Ovary (tissue), 9 donors: ENCODE data around the gene CAPN1. TPM values are rescaled to one million over a fixed set of nuclear protein-coding genes. Genes with fewer than 3 reads are reported as not detected.

Experiments
- DNase-seq, 5 donors: peaks; one replicate each; pipeline ENCODE4 v3.0.0-alpha.2; 2019 to 2020
- H3K27ac ChIP-seq, 2 donors: fragments of 200-600 bp; one replicate each; pipeline versions ENCODE4 v1.5.1 to v1.8.0; 2019 to 2022
- H3K27me3 ChIP-seq: fragments of 200-600 bp; one replicate; pipeline ENCODE4 v1.8.0; 2022
- H3K36me3 ChIP-seq: fragments of 200-600 bp; sonication (generic); one replicate; pipeline ENCODE4 v1.5.1; 2019
- H3K4me1 ChIP-seq: one replicate; pipeline ENCODE4 v1.8.1; 2013; ENCODE audit warnings: mild to moderate bottlenecking, moderate library complexity; ENCODE audit not compliant: insufficient read depth
- H3K4me3 ChIP-seq: fragments of 200-600 bp; sonication (generic); one replicate; pipeline ENCODE4 v1.5.1; 2017
- H3K9me3 ChIP-seq, 2 donors: fragments of 200-600 bp in 1 of 2; sonication (generic) in 1 of 2; one replicate each; pipeline versions ENCODE4 v1.5.1 to v1.8.1; 2013 to 2019; ENCODE audit warnings: mild to moderate bottlenecking in 1 of 2, moderate library complexity in 1 of 2
- EP300 ChIP-seq: sonication (generic); formaldehyde crosslinking; IDR thresholded peaks from one replicate; pipeline ENCODE4 v1.6.1; 2017; ENCODE audit warnings: antibody characterized with exemption
- POLR2A ChIP-seq: fragments of 450-650 bp; IDR thresholded peaks from one replicate; pipeline ENCODE4 v1.6.1; 2017; ENCODE audit warnings: antibody characterized with exemption, mild to moderate bottlenecking, moderate library complexity
- WGBS, 3 donors: extraction: QIAGEN DNeasy Blood & Tissue Kit in 1 of 3; methylation state at CpG; one replicate each; pipeline versions ENCODE4 v1.1.5 to v1.1.7; 2013 to 2017; 5-methylcytosine and 5-hydroxymethylcytosine counted together
- intact Hi-C, 4 donors: fragments of 100-400 bp; cut with DNase I; formaldehyde crosslinking; loops; one replicate each; pipeline versions ENCODE4 v1.11.0 to v1.15.1; 2022 to 2023
- polyA plus RNA-seq, 2 donors: library from polyadenylated mRNA; stranded (reverse); fragments of 200-250 nt in 1 of 2; fragments of 350-450 nt in 1 of 2; fragmentation: Illumina TruSeq in 1 of 2; extraction: RNeasy Lipid Tissue Mini Kit (QIAGEN cat#74804) in 1 of 2; gene quantifications; one replicate each; pipeline ENCODE4 v1.2.3, GENCODE V29; 2013 to 2014
- total RNA-seq, 7 donors: library from RNA; depleted of rRNA in 2 of 7; stranded (reverse); fragments of >200 nt in 2 of 7; fragmentation: NEBNext Ultra II Directional in 3 of 7; extraction: Animal tissue kit (Norgen Biotek cat#: 25700) in 3 of 7; gene quantifications; one replicate each; pipeline versions ENCODE4 v1.1.0 to v1.2.4, GENCODE V29; 2016 to 2023
- TF ChIP-seq, protein P1 (sequence below), 3 donors: fragments of 450-650 bp in 2 of 3; fragments of 200-600 bp in 1 of 3; IDR thresholded peaks; one replicate each; pipeline versions ENCODE4 v1.5.1 to v1.8.0; 2016 to 2022; ENCODE audit warnings: antibody characterized with exemption in 3 of 3, mild to moderate bottlenecking in 1 of 3
- donor health status: DM: no; HTN: no; CAD: no; lungs with moderate emphysema.
- donor health status: DM: no; HTN: no; CAD: no.
- donor health status: Bipolar disorder and iron deficiency.
- donor health status: DM: yes; HTN: yes; CAD: no.
- donor health status: DM: no; HTN: no; CAD: no.
- donor health status: DM: yes; HTN: yes; CAD: no.

The CAPN1 gene
- total and polyA plus RNA-seq, 9 donors = 20.0 to 178 (median 124) TPM

DNA sequence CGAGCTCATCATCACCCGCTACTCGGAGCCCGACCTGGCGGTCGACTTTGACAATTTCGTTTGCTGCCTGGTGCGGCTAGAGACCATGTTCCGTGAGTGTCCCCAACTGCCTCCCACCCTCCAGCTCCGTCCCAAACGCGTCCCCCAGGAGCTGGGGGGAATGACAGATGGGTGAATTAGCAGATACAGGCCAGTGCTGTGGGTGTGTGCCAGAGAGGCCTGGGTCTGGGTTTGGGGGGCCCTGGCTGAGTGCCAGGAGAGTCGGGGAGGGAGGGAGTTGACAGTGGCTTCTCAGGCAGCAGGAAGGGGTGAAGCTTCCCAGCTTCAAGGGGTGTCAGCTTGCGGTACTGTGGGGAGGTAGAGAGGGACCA is 28.6 kb downstream of the CAPN1 start:
- no peak for DNase-seq
- H3K27ac ChIP-seq = no peak overlapping the region
- no peaks in the 10 kb centered on the region for H3K36me3 ChIP-seq
- TF ChIP-seq EP300 (no peak), POLR2A (no peak)
- TF ChIP-seq, protein P1, sequence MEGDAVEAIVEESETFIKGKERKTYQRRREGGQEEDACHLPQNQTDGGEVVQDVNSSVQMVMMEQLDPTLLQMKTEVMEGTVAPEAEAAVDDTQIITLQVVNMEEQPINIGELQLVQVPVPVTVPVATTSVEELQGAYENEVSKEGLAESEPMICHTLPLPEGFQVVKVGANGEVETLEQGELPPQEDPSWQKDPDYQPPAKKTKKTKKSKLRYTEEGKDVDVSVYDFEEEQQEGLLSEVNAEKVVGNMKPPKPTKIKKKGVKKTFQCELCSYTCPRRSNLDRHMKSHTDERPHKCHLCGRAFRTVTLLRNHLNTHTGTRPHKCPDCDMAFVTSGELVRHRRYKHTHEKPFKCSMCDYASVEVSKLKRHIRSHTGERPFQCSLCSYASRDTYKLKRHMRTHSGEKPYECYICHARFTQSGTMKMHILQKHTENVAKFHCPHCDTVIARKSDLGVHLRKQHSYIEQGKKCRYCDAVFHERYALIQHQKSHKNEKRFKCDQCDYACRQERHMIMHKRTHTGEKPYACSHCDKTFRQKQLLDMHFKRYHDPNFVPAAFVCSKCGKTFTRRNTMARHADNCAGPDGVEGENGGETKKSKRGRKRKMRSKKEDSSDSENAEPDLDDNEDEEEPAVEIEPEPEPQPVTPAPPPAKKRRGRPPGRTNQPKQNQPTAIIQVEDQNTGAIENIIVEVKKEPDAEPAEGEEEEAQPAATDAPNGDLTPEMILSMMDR (IDR thresholded peaks at IDR 0.05) = no peak
- H3K9me3 ChIP-seq = no peaks in the 10 kb centered on the region
- H3K4me3 ChIP-seq = no peak overlapping the region
- H3K27me3 ChIP-seq = no peaks in the 10 kb centered on the region
- WGBS, 3 donors = 79 to 82% (median 80%) methylated on average over 14 of the region's 14 CpGs
- no peaks in the 10 kb centered on the region for H3K4me1 ChIP-seq
- intact Hi-C loops = no loop called here

DNA sequence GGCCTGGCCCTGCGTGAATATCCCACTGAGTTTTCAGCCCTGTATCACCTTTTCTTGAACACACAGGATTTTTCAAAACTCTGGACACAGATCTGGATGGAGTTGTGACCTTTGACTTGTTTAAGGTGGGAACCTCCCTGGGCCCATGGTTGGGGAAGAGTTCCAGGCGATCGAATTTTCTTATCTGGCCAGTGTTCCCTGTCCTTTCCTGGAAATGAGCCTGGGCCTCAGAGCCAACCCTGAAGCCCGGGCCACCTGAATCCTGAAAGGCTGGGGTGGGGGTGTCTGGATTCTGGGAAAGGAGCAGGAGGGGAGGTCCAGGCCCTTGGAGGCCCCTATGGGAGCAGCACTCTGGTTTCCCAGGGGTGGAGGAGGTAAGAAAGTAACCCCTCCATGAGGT is 29.0 kb downstream of the CAPN1 start:
- Histone ChIP-seq H3K4me3 (no peak overlapping the region), H3K4me1 (no peaks in the 10 kb centered on the region), H3K9me3 (no peaks in the 10 kb centered on the region), H3K36me3 (no peaks in the 10 kb centered on the region), H3K27ac (no peak overlapping the region), H3K27me3 (no peaks in the 10 kb centered on the region)
- WGBS, 3 donors = 69 to 76% (median 72%) methylated on average over 4 of the region's 4 CpGs
- no peak for DNase-seq
- no peak for TF ChIP-seq EP300
- TF ChIP-seq, protein P1 (IDR thresholded peaks at IDR 0.05) = no peak
- TF ChIP-seq POLR2A = no peak
- intact Hi-C loops = no loop called here

DNA sequence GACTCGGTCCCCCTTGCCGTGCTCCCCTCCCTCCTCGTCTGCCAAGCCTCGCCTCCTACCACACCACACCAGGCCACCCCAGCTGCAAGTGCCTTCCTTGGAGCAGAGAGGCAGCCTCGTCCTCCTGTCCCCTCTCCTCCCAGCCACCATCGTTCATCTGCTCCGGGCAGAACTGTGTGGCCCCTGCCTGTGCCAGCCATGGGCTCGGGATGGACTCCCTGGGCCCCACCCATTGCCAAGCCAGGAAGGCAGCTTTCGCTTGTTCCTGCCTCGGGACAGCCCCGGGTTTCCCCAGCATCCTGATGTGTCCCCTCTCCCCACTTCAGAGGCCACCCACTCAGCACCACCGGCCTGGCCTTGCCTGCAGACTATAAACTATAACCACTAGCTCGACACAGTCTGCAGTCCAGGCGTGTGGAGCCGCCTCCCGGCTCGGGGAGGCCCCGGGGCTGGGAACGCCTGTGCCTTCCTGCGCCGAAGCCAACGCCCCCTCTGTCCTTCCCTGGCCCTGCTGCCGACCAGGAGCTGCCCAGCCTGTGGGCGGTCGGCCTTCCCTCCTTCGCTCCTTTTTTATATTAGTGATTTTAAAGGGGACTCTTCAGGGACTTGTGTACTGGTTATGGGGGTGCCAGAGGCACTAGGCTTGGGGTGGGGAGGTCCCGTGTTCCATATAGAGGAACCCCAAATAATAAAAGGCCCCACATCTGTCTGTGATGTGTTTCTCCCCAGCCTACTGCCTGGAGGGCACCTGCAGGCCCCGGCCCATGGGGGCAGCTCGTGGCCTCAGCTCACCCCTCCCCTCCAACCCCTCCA is 29.8 kb downstream of the CAPN1 start:
- Histone ChIP-seq H3K4me3 (no peak overlapping the region), H3K9me3 (no peaks in the 10 kb centered on the region), H3K27ac (no peak overlapping the region), H3K4me1 (no peaks in the 10 kb centered on the region), H3K27me3 (no peaks in the 10 kb centered on the region), H3K36me3 (no peaks in the 10 kb centered on the region)
- TF ChIP-seq, protein P1 (IDR thresholded peaks at IDR 0.05) = no peak
- no peak for TF ChIP-seq EP300
- no peak for TF ChIP-seq POLR2A
- WGBS, 3 donors = 59 to 64% (median 60%) methylated on average over 29 of the region's 29 CpGs
- intact Hi-C loops = no loop called here
- no peak for DNase-seq

DNA sequence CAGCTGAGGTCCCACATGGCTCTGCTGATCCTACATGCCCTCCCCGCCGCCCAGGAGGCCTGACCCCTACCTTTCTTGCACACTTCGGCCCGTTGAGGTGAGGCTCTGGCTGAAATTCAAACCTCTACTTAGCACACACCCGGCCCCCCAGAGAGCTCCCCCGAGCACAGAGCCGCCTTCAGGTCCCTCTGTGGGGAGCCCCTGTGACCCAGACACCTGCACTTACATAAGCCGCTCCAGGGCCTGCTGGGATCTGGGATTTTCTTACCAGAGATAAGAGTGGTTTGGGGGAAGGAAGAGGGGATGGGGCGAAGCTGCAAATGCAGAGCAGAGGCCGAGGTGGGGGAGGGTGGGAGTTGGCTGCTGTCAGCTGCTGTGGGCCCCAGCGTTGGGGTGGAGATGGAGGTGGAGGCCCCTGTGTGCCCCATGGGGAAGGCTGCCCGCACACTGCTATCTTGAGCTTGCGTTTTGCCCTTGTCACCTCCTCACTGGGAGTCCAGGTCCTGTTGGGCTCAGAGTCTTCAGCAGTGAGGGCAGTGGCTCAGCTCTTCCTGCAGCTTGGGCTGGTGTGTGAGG is 30.6 kb downstream of the CAPN1 start:
- DNase-seq = no peak
- TF ChIP-seq POLR2A (no peak), EP300 (no peak)
- TF ChIP-seq, protein P1 (IDR thresholded peaks at IDR 0.05) = no peak
- Histone ChIP-seq H3K4me3 (no peak overlapping the region), H3K4me1 (no peaks in the 10 kb centered on the region), H3K27ac (no peak overlapping the region), H3K27me3 (no peaks in the 10 kb centered on the region), H3K9me3 (no peaks in the 10 kb centered on the region), H3K36me3 (no peaks in the 10 kb centered on the region)
- 61 to 68% (median 68%) methylated on average over 13 of the region's 13 CpGs for WGBS, 3 donors
- intact Hi-C loops = no loop called here
